Measurements from ENCODE around the gene MTHFS.

GRCh38 chr15:79897380-79897678, 515 bp upstream of the MTHFS start:
- TF ChIP-seq EP300 (IDR thresholded peaks at IDR 0.05) (no peak), CTCF (IDR thresholded peaks at IDR 0.05) (no peak), POLR2AphosphoS5 (IDR thresholded peaks at IDR 0.05) (no peak), POLR2A (IDR thresholded peaks at IDR 0.05) (no peak)
